GM18502 (cell line): ENCODE measurements around the gene RHOT2.
"Not testable (repeated sequence)": the region's sequence is repeated elsewhere in the genome, so short reads cannot be mapped to it uniquely, and the experiment has no call there.

Source experiments
- ATAC-seq: cut with Tn5 transposase; IDR thresholded peaks from one replicate; pipeline ENCODE4 v1.9.1; 2021; ENCODE audit warnings: mild to moderate bottlenecking; ENCODE audit not compliant: unreplicated experiment, poor library complexity

RHOT2 gene

GRCh38 chr16:709566-710499 lies 41.9 kb downstream of the RHOT2 start:
- no peak for ATAC-seq

- ATAC-seq: no peak
Measured at GRCh38 chr16:710500-711075, 42.7 kb downstream of the RHOT2 start.

GRCh38 chr16:711084-711483 lies 43.2 kb downstream of the RHOT2 start:
- ATAC-seq: no peak

- no peak for ATAC-seq
Measured at GRCh38 chr16:711548-712320, 43.8 kb downstream of the RHOT2 start.

GRCh38 chr16:712740-713250 lies 44.9 kb downstream of the RHOT2 start:
- ATAC-seq: not testable (repeated sequence)

- no peak for ATAC-seq
Measured at GRCh38 chr16:714079-714478, 46.1 kb downstream of the RHOT2 start.

GRCh38 chr16:714558-715476 lies 46.9 kb downstream of the RHOT2 start, which contains the start of gene METRN:
Gene METRN (plus strand): TSS chr16:715118. CDS start chr16:715290, 172 bp downstream.
- peak; percentile 77 for ATAC-seq

- no peak for ATAC-seq
Measured at GRCh38 chr16:715477-716199, 47.7 kb downstream of the RHOT2 start.

- no peak for ATAC-seq
Measured at GRCh38 chr16:716200-716568, 48.3 kb downstream of the RHOT2 start.

- ATAC-seq: no peak
Measured at GRCh38 chr16:716768-717325, 48.9 kb downstream of the RHOT2 start.

- no peak for ATAC-seq
Measured at GRCh38 chr16:717450-718245, 49.7 kb downstream of the RHOT2 start.

GRCh38 chr16:718389-718788 lies 50.5 kb downstream of the RHOT2 start:
- no peak for ATAC-seq

GRCh38 chr16:718922-719321 lies 51.0 kb downstream of the RHOT2 start:
- ATAC-seq: no peak

GRCh38 chr16:719815-720446 lies 52.0 kb downstream of the RHOT2 start:
- ATAC-seq: no peak

- peak; percentile 22 for ATAC-seq
Measured at GRCh38 chr16:720447-720989, 52.6 kb downstream of the RHOT2 start.

GRCh38 chr16:720990-721764 lies 53.2 kb downstream of the RHOT2 start, which contains the start of gene ANTKMT:
Gene ANTKMT (plus strand): TSS chr16:721146. CDS start chr16:721275, 129 bp downstream.
- ATAC-seq: peak; percentile 63
